ENCODE results near the gene RABGAP1. TPM values are rescaled to one million over a fixed set of nuclear protein-coding genes. Genes with fewer than 3 reads are reported as not detected.

Gene RABGAP1
- total RNA-seq, 3 donors from 2014 or later (not counting 1 experiment from before 2014, with no cell fraction given), result 37.4 to 49.2 (median 43.0) TPM

- H3K27me3 ChIP-seq (ENCODE audit: control insufficient read depth, insufficient read depth, low read length), result no peaks in the 10 kb centered on the region
- H3K27ac ChIP-seq (ENCODE audit: low read length), result no peak overlapping the region
- Mint-ChIP-seq H3K4me1 (no peaks in the 10 kb centered on the region), H3K36me3 (peaks cover 13% of the 10 kb centered on the region), H3K9me3 (no peaks in the 10 kb centered on the region), H3K27me3 (ENCODE audit: low read depth in 2 of 2) (no peaks in the 10 kb centered on the region), H3K27ac (no peak overlapping the region), H3K4me3 (no peak overlapping the region)
- H3K4me1 ChIP-seq (ENCODE audit: control insufficient read depth, insufficient read depth, low read length), result no peaks in the 10 kb centered on the region
- 60% methylated on average over 1 of the region's 3 CpGs for whole genome bisulfite sequencing (ENCODE audit: insufficient coverage)
- intact Hi-C loops (cut with micrococcal nuclease), result no loop called here
- DNase-seq (no peak), ATAC-seq (no peak)
- peaks cover 8% of the 10 kb centered on the region for H3K36me3 ChIP-seq (ENCODE audit: control insufficient read depth, insufficient read depth, low read length)
- H3K9me3 ChIP-seq (ENCODE audit: control insufficient read depth, insufficient read depth, low read length), result no peaks in the 10 kb centered on the region
- TF ChIP-seq CTCF (IDR thresholded peaks at IDR 0.05), result no peak
- H3K4me3 ChIP-seq (ENCODE audit: low read length), result no peak overlapping the region
Observed at GRCh38 chr9:123027517-123027916, 86.7 kb downstream of the RABGAP1 start.

DNA sequence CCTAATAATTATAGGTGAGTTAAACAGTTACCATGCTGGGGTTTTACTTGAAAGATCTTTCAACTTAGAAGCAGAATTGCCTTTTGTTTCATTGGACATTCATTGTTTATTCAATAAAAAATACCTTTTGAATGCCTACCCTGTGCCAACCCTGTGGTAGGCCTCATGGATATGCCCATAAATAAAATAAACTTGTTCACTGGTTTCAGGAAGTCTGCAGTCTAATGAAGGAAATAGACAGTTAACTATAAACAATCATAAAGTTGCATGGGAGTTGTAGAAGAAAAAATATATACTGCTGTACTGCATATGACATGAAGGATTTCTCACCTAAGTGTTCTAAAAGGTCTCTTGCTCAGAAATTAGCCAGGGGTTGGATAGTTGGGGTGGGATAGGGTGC lies 87.3 kb downstream of the RABGAP1 start:
- no peaks in the 10 kb centered on the region for H3K9me3 ChIP-seq (ENCODE audit: control insufficient read depth, insufficient read depth, low read length)
- H3K36me3 Mint-ChIP-seq, result peaks cover 13% of the 10 kb centered on the region
- DNase-seq, result no peak
- H3K9me3 Mint-ChIP-seq, result no peaks in the 10 kb centered on the region
- H3K4me1 ChIP-seq (ENCODE audit: control insufficient read depth, insufficient read depth, low read length), result no peaks in the 10 kb centered on the region
- intact Hi-C loops (cut with micrococcal nuclease), result no loop called here
- TF ChIP-seq CTCF (IDR thresholded peaks at IDR 0.05), result no peak
- no peaks in the 10 kb centered on the region for H3K27me3 Mint-ChIP-seq (ENCODE audit: low read depth in 2 of 2)
- peaks cover 7% of the 10 kb centered on the region for H3K36me3 ChIP-seq (ENCODE audit: control insufficient read depth, insufficient read depth, low read length)
- H3K27me3 ChIP-seq (ENCODE audit: control insufficient read depth, insufficient read depth, low read length), result no peaks in the 10 kb centered on the region
- no peak overlapping the region for H3K27ac Mint-ChIP-seq
- H3K4me1 Mint-ChIP-seq, result peaks cover 0 to under 1% of the 10 kb centered on the region in 2 donors
- no peak overlapping the region for H3K4me3 ChIP-seq (ENCODE audit: low read length)
- H3K4me3 Mint-ChIP-seq, result no peak overlapping the region
- H3K27ac ChIP-seq (ENCODE audit: low read length), result no peak overlapping the region
- no peak for ATAC-seq

- no peak for ATAC-seq
- intact Hi-C loops (cut with micrococcal nuclease), result no loop called here
- no peak overlapping the region for H3K4me3 ChIP-seq (ENCODE audit: low read length)
- peaks cover 0 to 9% of the 10 kb centered on the region in 2 donors for H3K4me1 Mint-ChIP-seq
- no peaks in the 10 kb centered on the region for H3K27me3 ChIP-seq (ENCODE audit: control insufficient read depth, insufficient read depth, low read length)
- 93% methylated on average over 2 of the region's 3 CpGs for WGBS (ENCODE audit: insufficient coverage)
- no peaks in the 10 kb centered on the region for H3K4me1 ChIP-seq (ENCODE audit: control insufficient read depth, insufficient read depth, low read length)
- no peak overlapping the region for H3K27ac ChIP-seq (ENCODE audit: low read length)
- DNase-seq, result no peak
- no peaks in the 10 kb centered on the region for H3K9me3 ChIP-seq (ENCODE audit: control insufficient read depth, insufficient read depth, low read length)
- peaks cover 5% of the 10 kb centered on the region for H3K36me3 ChIP-seq (ENCODE audit: control insufficient read depth, insufficient read depth, low read length)
- no peaks in the 10 kb centered on the region for H3K9me3 Mint-ChIP-seq
- H3K27me3 Mint-ChIP-seq (ENCODE audit: low read depth in 2 of 2), result no peaks in the 10 kb centered on the region
- H3K27ac Mint-ChIP-seq, result no peak overlapping the region
- peaks cover 13% of the 10 kb centered on the region for H3K36me3 Mint-ChIP-seq
- TF ChIP-seq CTCF (IDR thresholded peaks at IDR 0.05), result no peak
- H3K4me3 Mint-ChIP-seq, result no peak overlapping the region
Observed at GRCh38 chr9:123028973-123029372, 88.2 kb downstream of the RABGAP1 start.

- WGBS (ENCODE audit: insufficient coverage), result 100% methylated on average over 1 of the region's 1 CpG
- no peaks in the 10 kb centered on the region for H3K9me3 ChIP-seq (ENCODE audit: control insufficient read depth, insufficient read depth, low read length)
- no peaks in the 10 kb centered on the region for H3K27me3 ChIP-seq (ENCODE audit: control insufficient read depth, insufficient read depth, low read length)
- ATAC-seq (no peak), DNase-seq (no peak)
- H3K4me1 Mint-ChIP-seq, result peaks cover 5 to 21% of the 10 kb centered on the region in 2 donors
- no peak overlapping the region for H3K4me3 ChIP-seq (ENCODE audit: low read length)
- no peaks in the 10 kb centered on the region for H3K4me1 ChIP-seq (ENCODE audit: control insufficient read depth, insufficient read depth, low read length)
- H3K27ac Mint-ChIP-seq, result no peak overlapping the region
- no peaks in the 10 kb centered on the region for H3K9me3 Mint-ChIP-seq
- no peaks in the 10 kb centered on the region for H3K36me3 Mint-ChIP-seq
- intact Hi-C loops (cut with micrococcal nuclease), result no loop called here
- no peak overlapping the region for H3K27ac ChIP-seq (ENCODE audit: low read length)
- H3K27me3 Mint-ChIP-seq (ENCODE audit: low read depth in 2 of 2), result no peaks in the 10 kb centered on the region
- no peak overlapping the region for H3K4me3 Mint-ChIP-seq
- H3K36me3 ChIP-seq (ENCODE audit: control insufficient read depth, insufficient read depth, low read length), result peaks cover 2% of the 10 kb centered on the region
- TF ChIP-seq CTCF (IDR thresholded peaks at IDR 0.05), result no peak
Observed at GRCh38 chr9:123031963-123032362, 91.1 kb downstream of the RABGAP1 start.
